Hematopoietic multipotent progenitor cell treated with erythropoietin and hydrocortisone succinate and interleukin-3 and kit ligand, for 17 days (in vitro differentiated cells): ENCODE data around the gene CTNNA3.

Experiments
- DNase-seq: peaks from one replicate; pipeline ENCODE4 v3.0.0-alpha.2; 2015; ENCODE audit warnings: low spot score

Gene CTNNA3

GRCh38 chr10:67327626-67328535, 368.1 kb downstream of the CTNNA3 start:
- DNase-seq: no peak

- no peak for DNase-seq
Measured at GRCh38 chr10:67319976-67320375, 376.0 kb downstream of the CTNNA3 start.

GRCh38 chr10:67308912-67309311, 387.1 kb downstream of the CTNNA3 start:
- DNase-seq: no peak

GRCh38 chr10:67306588-67307205, 389.3 kb downstream of the CTNNA3 start:
- no peak for DNase-seq

GRCh38 chr10:67302701-67303100, 393.3 kb downstream of the CTNNA3 start:
- no peak for DNase-seq

- no peak for DNase-seq
Measured at GRCh38 chr10:67299761-67300160, 396.2 kb downstream of the CTNNA3 start.

- no peak for DNase-seq
Measured at GRCh38 chr10:67297637-67298181, 398.3 kb downstream of the CTNNA3 start.

- no peak for DNase-seq
Measured at GRCh38 chr10:67296926-67297325, 399.1 kb downstream of the CTNNA3 start.

- DNase-seq: no peak
Measured at GRCh38 chr10:67288688-67289410, 407.1 kb downstream of the CTNNA3 start.

- no peak for DNase-seq
Measured at GRCh38 chr10:67284589-67284988, 411.4 kb downstream of the CTNNA3 start.

- DNase-seq: no peak
Measured at GRCh38 chr10:67282871-67283270, 413.1 kb downstream of the CTNNA3 start.

- DNase-seq: no peak
Measured at GRCh38 chr10:67280405-67280804, 415.6 kb downstream of the CTNNA3 start.

- no peak for DNase-seq
Measured at GRCh38 chr10:67277402-67277801, 418.6 kb downstream of the CTNNA3 start.

- no peak for DNase-seq
Measured at GRCh38 chr10:67269828-67270227, 426.2 kb downstream of the CTNNA3 start.

- DNase-seq: no peak
Measured at GRCh38 chr10:67268146-67268545, 427.8 kb downstream of the CTNNA3 start.

- no peak for DNase-seq
Measured at GRCh38 chr10:67262675-67263074, 433.3 kb downstream of the CTNNA3 start.

GRCh38 chr10:67261300-67261797, 434.6 kb downstream of the CTNNA3 start:
- DNase-seq: no peak

GRCh38 chr10:67259319-67259929, 436.6 kb downstream of the CTNNA3 start:
- no peak for DNase-seq

GRCh38 chr10:67257427-67258144, 438.4 kb downstream of the CTNNA3 start:
- no peak for DNase-seq

GRCh38 chr10:67257018-67257417, 439.0 kb downstream of the CTNNA3 start:
- DNase-seq: no peak

- DNase-seq: no peak
Measured at GRCh38 chr10:67250686-67251085, 445.3 kb downstream of the CTNNA3 start.
